HEK293 (cell line): ENCODE measurements around the gene DCC.

Experiments
- BCL6B ChIP-seq: fragments of 450-650 bp; formaldehyde crosslinking; IDR thresholded peaks from 2 replicates; pipeline ENCODE4 v1.5.1; 2017; ENCODE audit warnings: missing biosample characterization, missing genetic modification characterization
- FEZF1 ChIP-seq: fragments of 450-650 bp; formaldehyde crosslinking; IDR thresholded peaks from 2 replicates; pipeline ENCODE4 v1.5.1; 2016; ENCODE audit warnings: missing biosample characterization, missing genetic modification characterization
- HOXD13 ChIP-seq: sonication (generic); formaldehyde crosslinking; IDR thresholded peaks from 2 replicates; pipeline ENCODE4 v1.8.0; 2022; ENCODE audit warnings: missing genetic modification reagents, borderline replicate concordance
- PRDM10 ChIP-seq: fragments of 450-650 bp; formaldehyde crosslinking; IDR thresholded peaks from 2 replicates; pipeline ENCODE4 v1.5.1; 2016; ENCODE audit warnings: missing biosample characterization, missing genetic modification characterization
- SP7 ChIP-seq: fragments of 450-650 bp; formaldehyde crosslinking; IDR thresholded peaks from 2 replicates; pipeline ENCODE4 v1.5.1; 2016; ENCODE audit warnings: missing biosample characterization, missing genetic modification characterization
- ZFP41 ChIP-seq: fragments of 450-650 bp; formaldehyde crosslinking; IDR thresholded peaks from 2 replicates; pipeline ENCODE4 v1.5.1; 2016; ENCODE audit warnings: missing biosample characterization, missing genetic modification characterization, borderline replicate concordance
- ZNF112 ChIP-seq: fragments of 450-650 bp; formaldehyde crosslinking; IDR thresholded peaks from 2 replicates; pipeline ENCODE4 v1.5.0; 2017; ENCODE audit warnings: missing biosample characterization, missing genetic modification characterization
- ZNF155 ChIP-seq: fragments of 450-650 bp; formaldehyde crosslinking; IDR thresholded peaks from 2 replicates; pipeline ENCODE4 v1.5.1; 2016; ENCODE audit warnings: missing biosample characterization, missing genetic modification characterization
- ZNF2 ChIP-seq: fragments of 450-650 bp; formaldehyde crosslinking; IDR thresholded peaks from 2 replicates; pipeline ENCODE4 v1.5.1; 2016; ENCODE audit warnings: missing biosample characterization, missing genetic modification characterization
- ZNF335 ChIP-seq: fragments of 450-650 bp; formaldehyde crosslinking; conservative IDR thresholded peaks from 2 replicates; pipeline ENCODE4 v1.5.1; 2016; ENCODE audit warnings: missing biosample characterization, missing genetic modification characterization
- ZNF518A ChIP-seq: fragments of 450-650 bp; formaldehyde crosslinking; conservative IDR thresholded peaks from 2 replicates; pipeline ENCODE4 v1.5.1; 2016; ENCODE audit warnings: low read depth, missing biosample characterization, missing genetic modification characterization
- ZNF521 ChIP-seq: fragments of 450-650 bp; formaldehyde crosslinking; IDR thresholded peaks from 2 replicates; pipeline ENCODE4 v1.5.1; 2017; ENCODE audit warnings: missing biosample characterization, mild to moderate bottlenecking, missing genetic modification characterization
- ZNF555 ChIP-seq: fragments of 450-650 bp; formaldehyde crosslinking; conservative IDR thresholded peaks from 2 replicates; pipeline ENCODE4 v1.5.1; 2017; ENCODE audit warnings: missing biosample characterization, mild to moderate bottlenecking, missing genetic modification characterization, inconsistent platforms
- ZNF560 ChIP-seq: fragments of 450-650 bp; formaldehyde crosslinking; IDR thresholded peaks from 2 replicates; pipeline ENCODE4 v1.5.1; 2017; ENCODE audit warnings: missing biosample characterization, missing genetic modification characterization, borderline replicate concordance
- ZNF645 ChIP-seq: fragments of 450-650 bp; formaldehyde crosslinking; IDR thresholded peaks from 2 replicates; pipeline ENCODE4; 2016; ENCODE audit warnings: missing biosample characterization, missing genetic modification characterization
- ZNF701 ChIP-seq: fragments of 450-650 bp; formaldehyde crosslinking; IDR thresholded peaks from 2 replicates; pipeline ENCODE4 v1.5.1; 2016; ENCODE audit warnings: missing biosample characterization, missing genetic modification characterization
- ZSCAN30 ChIP-seq: fragments of 450-650 bp; IDR thresholded peaks from 2 replicates; pipeline ENCODE4 v1.5.1; 2018; ENCODE audit warnings: missing biosample characterization, mild to moderate bottlenecking, missing genetic modification characterization, moderate library complexity
- TF ChIP-seq, protein P1 (sequence below): fragments of 450-650 bp; formaldehyde crosslinking; IDR thresholded peaks from 2 replicates; pipeline ENCODE4 v1.5.1; 2016; ENCODE audit warnings: missing biosample characterization, missing genetic modification characterization
- TF ChIP-seq, protein P2 (sequence below): fragments of 450-650 bp; formaldehyde crosslinking; IDR thresholded peaks from 2 replicates; pipeline ENCODE4 v1.5.1; 2017; ENCODE audit warnings: missing biosample characterization, missing genetic modification characterization
- TF ChIP-seq, protein P3 (sequence below): fragments of 450-650 bp; formaldehyde crosslinking; optimal IDR thresholded peaks from 2 replicates; pipeline ENCODE3; 2016; ENCODE audit warnings: missing biosample characterization, mild to moderate bottlenecking, missing genetic modification characterization
- TF ChIP-seq, protein P4 (sequence below): fragments of 450-650 bp; formaldehyde crosslinking; IDR thresholded peaks from 2 replicates; pipeline ENCODE4 v1.5.1; 2016; ENCODE audit warnings: missing biosample characterization, missing genetic modification characterization

DCC gene

DNA sequence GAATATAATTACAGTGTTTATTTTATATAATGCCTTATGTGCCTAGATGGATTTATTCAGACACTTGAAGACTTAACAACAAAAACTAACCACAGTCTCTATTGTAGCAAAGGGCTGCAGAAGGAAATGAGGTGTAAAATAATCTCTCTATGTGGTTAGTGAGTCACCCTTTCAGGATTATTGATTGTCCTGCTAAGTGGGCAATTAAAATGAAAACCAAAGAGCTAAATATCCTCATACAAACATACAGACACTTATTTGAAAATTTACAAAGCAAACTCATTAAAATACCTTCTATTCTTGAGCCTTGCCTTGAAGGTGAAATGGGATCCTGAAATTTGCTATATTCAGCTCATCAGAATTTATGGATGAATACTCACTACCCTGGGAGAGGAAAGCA is 27.7 kb upstream of the DCC start (continued):
- TF ChIP-seq, protein P1, sequence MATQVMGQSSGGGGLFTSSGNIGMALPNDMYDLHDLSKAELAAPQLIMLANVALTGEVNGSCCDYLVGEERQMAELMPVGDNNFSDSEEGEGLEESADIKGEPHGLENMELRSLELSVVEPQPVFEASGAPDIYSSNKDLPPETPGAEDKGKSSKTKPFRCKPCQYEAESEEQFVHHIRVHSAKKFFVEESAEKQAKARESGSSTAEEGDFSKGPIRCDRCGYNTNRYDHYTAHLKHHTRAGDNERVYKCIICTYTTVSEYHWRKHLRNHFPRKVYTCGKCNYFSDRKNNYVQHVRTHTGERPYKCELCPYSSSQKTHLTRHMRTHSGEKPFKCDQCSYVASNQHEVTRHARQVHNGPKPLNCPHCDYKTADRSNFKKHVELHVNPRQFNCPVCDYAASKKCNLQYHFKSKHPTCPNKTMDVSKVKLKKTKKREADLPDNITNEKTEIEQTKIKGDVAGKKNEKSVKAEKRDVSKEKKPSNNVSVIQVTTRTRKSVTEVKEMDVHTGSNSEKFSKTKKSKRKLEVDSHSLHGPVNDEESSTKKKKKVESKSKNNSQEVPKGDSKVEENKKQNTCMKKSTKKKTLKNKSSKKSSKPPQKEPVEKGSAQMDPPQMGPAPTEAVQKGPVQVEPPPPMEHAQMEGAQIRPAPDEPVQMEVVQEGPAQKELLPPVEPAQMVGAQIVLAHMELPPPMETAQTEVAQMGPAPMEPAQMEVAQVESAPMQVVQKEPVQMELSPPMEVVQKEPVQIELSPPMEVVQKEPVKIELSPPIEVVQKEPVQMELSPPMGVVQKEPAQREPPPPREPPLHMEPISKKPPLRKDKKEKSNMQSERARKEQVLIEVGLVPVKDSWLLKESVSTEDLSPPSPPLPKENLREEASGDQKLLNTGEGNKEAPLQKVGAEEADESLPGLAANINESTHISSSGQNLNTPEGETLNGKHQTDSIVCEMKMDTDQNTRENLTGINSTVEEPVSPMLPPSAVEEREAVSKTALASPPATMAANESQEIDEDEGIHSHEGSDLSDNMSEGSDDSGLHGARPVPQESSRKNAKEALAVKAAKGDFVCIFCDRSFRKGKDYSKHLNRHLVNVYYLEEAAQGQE (tag by site-specific recombination), result no peak
- no peak for TF ChIP-seq ZNF518A (tag by site-specific recombination)
- peak; percentile 61 for TF ChIP-seq FEZF1 (tag by site-specific recombination)
- TF ChIP-seq ZNF560 (tag by site-specific recombination), result no peak
- TF ChIP-seq ZSCAN30 (tag by site-specific recombination), result no peak
- TF ChIP-seq BCL6B (tag by site-specific recombination), result no peak
- no peak for TF ChIP-seq PRDM10 (tag by site-specific recombination)
- no peak for TF ChIP-seq ZNF645 (tag by site-specific recombination)
- TF ChIP-seq, protein P2, sequence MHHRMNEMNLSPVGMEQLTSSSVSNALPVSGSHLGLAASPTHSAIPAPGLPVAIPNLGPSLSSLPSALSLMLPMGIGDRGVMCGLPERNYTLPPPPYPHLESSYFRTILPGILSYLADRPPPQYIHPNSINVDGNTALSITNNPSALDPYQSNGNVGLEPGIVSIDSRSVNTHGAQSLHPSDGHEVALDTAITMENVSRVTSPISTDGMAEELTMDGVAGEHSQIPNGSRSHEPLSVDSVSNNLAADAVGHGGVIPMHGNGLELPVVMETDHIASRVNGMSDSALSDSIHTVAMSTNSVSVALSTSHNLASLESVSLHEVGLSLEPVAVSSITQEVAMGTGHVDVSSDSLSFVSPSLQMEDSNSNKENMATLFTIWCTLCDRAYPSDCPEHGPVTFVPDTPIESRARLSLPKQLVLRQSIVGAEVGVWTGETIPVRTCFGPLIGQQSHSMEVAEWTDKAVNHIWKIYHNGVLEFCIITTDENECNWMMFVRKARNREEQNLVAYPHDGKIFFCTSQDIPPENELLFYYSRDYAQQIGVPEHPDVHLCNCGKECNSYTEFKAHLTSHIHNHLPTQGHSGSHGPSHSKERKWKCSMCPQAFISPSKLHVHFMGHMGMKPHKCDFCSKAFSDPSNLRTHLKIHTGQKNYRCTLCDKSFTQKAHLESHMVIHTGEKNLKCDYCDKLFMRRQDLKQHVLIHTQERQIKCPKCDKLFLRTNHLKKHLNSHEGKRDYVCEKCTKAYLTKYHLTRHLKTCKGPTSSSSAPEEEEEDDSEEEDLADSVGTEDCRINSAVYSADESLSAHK (tag by site-specific recombination), result no peak
- peak; percentile 81 for TF ChIP-seq SP7 (tag by site-specific recombination)
- no peak for TF ChIP-seq ZNF521 (tag by site-specific recombination)
- TF ChIP-seq ZNF701, result no peak
- no peak for TF ChIP-seq ZNF335 (tag by site-specific recombination)
- TF ChIP-seq HOXD13 (CRISPR knock-in tag), result peak; percentile 92
- TF ChIP-seq ZFP41 (tag by site-specific recombination), result no peak
- TF ChIP-seq, protein P3, sequence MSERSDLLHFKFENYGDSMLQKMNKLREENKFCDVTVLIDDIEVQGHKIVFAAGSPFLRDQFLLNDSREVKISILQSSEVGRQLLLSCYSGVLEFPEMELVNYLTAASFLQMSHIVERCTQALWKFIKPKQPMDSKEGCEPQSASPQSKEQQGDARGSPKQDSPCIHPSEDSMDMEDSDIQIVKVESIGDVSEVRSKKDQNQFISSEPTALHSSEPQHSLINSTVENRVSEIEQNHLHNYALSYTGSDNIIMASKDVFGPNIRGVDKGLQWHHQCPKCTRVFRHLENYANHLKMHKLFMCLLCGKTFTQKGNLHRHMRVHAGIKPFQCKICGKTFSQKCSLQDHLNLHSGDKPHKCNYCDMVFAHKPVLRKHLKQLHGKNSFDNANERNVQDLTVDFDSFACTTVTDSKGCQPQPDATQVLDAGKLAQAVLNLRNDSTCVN (tag by site-specific recombination), result no peak
- TF ChIP-seq ZNF2, result no peak
- TF ChIP-seq ZNF555, result no peak
- no peak for TF ChIP-seq ZNF112 (tag by site-specific recombination)
- TF ChIP-seq, protein P4, sequence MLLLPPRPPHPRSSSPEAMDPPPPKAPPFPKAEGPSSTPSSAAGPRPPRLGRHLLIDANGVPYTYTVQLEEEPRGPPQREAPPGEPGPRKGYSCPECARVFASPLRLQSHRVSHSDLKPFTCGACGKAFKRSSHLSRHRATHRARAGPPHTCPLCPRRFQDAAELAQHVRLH, result no peak
- no peak for TF ChIP-seq ZNF155 (tag by site-specific recombination)
